Nephron progenitor cell (in vitro differentiated cells): Measurements from ENCODE around the gene GPR162.
"Not testable (repeated sequence)": the region's sequence is repeated elsewhere in the genome, so short reads cannot be mapped to it uniquely, and the experiment has no call there.

Experiments
- DNase-seq: peaks from one replicate; pipeline ENCODE4 v3.0.0; 2021
- H3K27ac Mint-ChIP-seq: 2 replicates; pipeline ENCODE4 v1.8.0; 2021; ENCODE audit warnings: mild to moderate bottlenecking, moderate library complexity, mixed read lengths
- H3K27me3 Mint-ChIP-seq: 2 replicates; pipeline ENCODE4 v1.8.0; 2021; ENCODE audit warnings: mild to moderate bottlenecking, low read depth, mixed read lengths; ENCODE audit not compliant: poor library complexity
- H3K36me3 Mint-ChIP-seq: 2 replicates; pipeline ENCODE4 v1.8.0; 2021; ENCODE audit warnings: low read depth, mixed read lengths
- H3K4me1 Mint-ChIP-seq: 2 replicates; pipeline ENCODE4 v1.8.0; 2021; ENCODE audit warnings: mixed read lengths
- H3K4me3 Mint-ChIP-seq: 2 replicates; pipeline ENCODE4 v1.8.0; 2021; ENCODE audit warnings: mild to moderate bottlenecking, moderate library complexity, mixed read lengths
- H3K9me3 Mint-ChIP-seq: 2 replicates; pipeline ENCODE4 v1.8.0; 2021; ENCODE audit warnings: mild to moderate bottlenecking, moderate library complexity, mixed read lengths
- TF ChIP-seq, protein P1 (sequence below): fragments of 200-600 bp; sonication (generic); IDR thresholded peaks from 2 replicates; pipeline ENCODE4 v1.5.0; 2021; ENCODE audit warnings: antibody characterized with exemption

The GPR162 gene

DNA sequence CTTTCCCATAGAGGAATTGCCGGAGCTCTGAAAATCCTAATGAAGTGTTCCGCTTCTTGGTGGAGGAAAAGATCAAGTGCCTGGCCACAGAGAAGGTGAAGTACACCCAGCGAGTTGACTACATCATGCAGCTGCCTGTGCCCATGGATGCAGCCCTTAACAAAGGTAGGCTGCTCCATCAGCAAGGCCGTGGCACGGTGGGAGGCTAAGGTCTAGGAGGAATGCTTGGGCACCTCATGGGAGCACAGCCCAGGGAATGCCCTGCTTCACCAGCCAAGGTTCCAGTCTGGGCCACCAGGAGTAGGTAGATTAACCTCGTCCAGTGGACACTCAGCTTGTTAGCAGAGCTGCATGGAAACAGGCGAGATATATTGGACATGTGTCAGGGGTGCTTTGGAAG is 39.3 kb downstream of the GPR162 start:
- Mint-ChIP-seq H3K27ac (no peak overlapping the region), H3K9me3 (no peaks in the 10 kb centered on the region), H3K27me3 (peaks cover 3% of the 10 kb centered on the region), H3K4me1 (peaks cover 9% of the 10 kb centered on the region), H3K36me3 (peaks cover 79% of the 10 kb centered on the region), H3K4me3 (no peak overlapping the region)
- TF ChIP-seq, protein P1, sequence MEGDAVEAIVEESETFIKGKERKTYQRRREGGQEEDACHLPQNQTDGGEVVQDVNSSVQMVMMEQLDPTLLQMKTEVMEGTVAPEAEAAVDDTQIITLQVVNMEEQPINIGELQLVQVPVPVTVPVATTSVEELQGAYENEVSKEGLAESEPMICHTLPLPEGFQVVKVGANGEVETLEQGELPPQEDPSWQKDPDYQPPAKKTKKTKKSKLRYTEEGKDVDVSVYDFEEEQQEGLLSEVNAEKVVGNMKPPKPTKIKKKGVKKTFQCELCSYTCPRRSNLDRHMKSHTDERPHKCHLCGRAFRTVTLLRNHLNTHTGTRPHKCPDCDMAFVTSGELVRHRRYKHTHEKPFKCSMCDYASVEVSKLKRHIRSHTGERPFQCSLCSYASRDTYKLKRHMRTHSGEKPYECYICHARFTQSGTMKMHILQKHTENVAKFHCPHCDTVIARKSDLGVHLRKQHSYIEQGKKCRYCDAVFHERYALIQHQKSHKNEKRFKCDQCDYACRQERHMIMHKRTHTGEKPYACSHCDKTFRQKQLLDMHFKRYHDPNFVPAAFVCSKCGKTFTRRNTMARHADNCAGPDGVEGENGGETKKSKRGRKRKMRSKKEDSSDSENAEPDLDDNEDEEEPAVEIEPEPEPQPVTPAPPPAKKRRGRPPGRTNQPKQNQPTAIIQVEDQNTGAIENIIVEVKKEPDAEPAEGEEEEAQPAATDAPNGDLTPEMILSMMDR: no peak
- DNase-seq: no peak

DNA sequence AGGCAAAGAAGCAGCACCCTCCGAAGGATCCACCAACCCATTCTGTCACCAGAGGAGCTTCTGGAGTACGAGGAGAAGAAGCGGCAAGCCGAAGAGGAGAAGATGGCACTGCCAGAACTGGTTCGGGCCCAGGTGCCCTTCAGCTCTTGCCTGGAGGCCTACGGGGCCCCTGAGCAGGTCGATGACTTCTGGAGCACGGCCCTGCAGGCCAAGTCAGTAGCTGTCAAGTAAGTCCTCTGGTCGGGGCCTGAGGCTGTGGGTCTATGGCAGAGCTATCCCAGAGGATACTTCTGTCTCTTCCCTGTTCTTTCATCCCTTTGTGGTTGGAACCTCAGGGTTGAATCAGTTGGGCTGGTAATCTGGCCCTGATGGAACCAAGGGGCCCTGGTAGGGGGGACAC is 39.8 kb downstream of the GPR162 start:
- H3K4me1 Mint-ChIP-seq: peaks cover 12% of the 10 kb centered on the region
- H3K27ac Mint-ChIP-seq: no peak overlapping the region
- TF ChIP-seq, protein P1: no peak
- peaks cover 5% of the 10 kb centered on the region for H3K27me3 Mint-ChIP-seq
- H3K36me3 Mint-ChIP-seq: peaks cover 77% of the 10 kb centered on the region
- no peak overlapping the region for H3K4me3 Mint-ChIP-seq
- no peaks in the 10 kb centered on the region for H3K9me3 Mint-ChIP-seq
- DNase-seq: no peak

DNA sequence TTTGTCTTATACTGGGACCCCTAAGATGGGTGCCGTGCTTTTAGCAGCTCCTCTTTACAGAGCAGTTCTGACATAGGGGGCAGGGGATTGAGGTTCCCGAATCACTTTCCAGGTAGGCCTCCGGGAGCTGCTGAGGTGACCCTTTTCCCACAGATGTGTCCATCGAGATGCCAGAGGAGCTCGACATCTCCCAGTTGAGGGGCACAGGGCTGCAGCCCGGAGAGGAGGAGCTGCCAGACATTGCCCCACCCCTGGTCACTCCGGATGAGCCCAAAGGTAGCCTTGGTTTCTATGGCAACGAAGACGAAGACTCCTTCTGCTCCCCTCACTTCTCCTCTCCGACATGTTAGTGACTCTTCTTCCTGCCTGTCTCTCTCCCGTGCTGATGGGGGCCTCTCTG is 41.4 kb downstream of the GPR162 start:
- no peak for DNase-seq
- H3K9me3 Mint-ChIP-seq: no peaks in the 10 kb centered on the region
- TF ChIP-seq, protein P1: no peak
- no peak overlapping the region for H3K4me3 Mint-ChIP-seq
- H3K4me1 Mint-ChIP-seq: peaks cover 15% of the 10 kb centered on the region
- no peak overlapping the region for H3K27ac Mint-ChIP-seq
- H3K36me3 Mint-ChIP-seq: peaks cover 61% of the 10 kb centered on the region
- peaks cover 4% of the 10 kb centered on the region for H3K27me3 Mint-ChIP-seq

DNA sequence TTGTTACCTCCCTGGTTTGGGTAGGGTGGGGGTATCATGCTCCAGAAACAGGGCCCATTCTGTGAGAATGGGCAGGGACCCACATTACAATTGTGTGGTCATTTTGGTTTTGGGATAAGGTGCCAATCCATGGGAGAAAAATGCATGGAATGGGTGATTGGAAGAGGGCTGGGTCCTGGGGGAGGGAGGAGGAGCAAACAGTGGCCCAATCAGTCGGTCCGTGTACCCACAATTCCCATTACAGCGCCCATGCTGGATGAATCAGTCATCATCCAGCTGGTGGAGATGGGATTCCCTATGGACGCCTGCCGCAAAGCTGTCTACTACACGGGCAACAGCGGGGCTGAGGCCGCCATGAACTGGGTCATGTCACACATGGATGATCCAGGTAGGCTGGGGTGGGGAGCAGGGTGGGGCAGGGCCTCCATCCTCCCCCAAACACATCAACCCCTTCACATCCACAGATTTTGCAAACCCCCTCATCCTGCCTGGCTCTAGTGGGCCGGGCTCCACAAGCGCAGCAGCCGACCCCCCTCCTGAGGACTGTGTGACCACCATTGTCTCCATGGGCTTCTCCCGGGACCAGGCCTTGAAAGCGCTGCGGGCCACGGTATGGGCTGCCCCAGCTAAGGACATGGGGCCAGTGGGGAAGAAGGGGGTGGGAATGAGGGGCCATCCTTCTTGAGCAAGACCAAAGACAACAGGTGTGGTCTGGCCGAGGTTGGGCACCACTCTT is 42.1 kb downstream of the GPR162 start:
- TF ChIP-seq, protein P1: no peak
- Mint-ChIP-seq H3K9me3 (no peaks in the 10 kb centered on the region), H3K27ac (no peak overlapping the region), H3K27me3 (peaks cover 4% of the 10 kb centered on the region), H3K4me3 (no peak overlapping the region), H3K4me1 (peaks cover 21% of the 10 kb centered on the region), H3K36me3 (peaks cover 59% of the 10 kb centered on the region)
- DNase-seq: no peak

DNA sequence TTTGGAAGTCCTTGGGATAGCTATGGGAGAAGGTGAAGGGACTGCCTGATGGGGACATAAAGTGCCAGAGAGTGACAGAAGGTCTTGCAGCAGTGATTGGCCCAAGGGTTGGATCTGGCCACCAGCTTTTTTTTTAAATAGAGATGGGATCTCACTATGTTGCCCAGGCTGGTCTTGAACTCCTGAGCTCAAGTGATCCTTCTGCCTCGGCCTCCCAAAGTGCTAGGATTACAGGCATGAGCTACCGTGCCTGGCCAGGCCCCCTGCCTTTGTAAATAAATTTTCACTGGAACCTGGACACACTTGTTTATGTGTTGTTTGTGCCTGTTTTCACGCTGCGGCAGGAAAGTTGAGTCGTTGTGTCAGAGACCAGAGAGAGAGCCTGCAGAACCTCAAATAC is 43.7 kb downstream of the GPR162 start:
- Mint-ChIP-seq H3K4me1 (peaks cover 36% of the 10 kb centered on the region), H3K36me3 (peaks cover 66% of the 10 kb centered on the region), H3K4me3 (peak overlapping the region; percentile 19)
- not testable (repeated sequence) for DNase-seq, H3K27me3 Mint-ChIP-seq, H3K27ac Mint-ChIP-seq, H3K9me3 Mint-ChIP-seq

DNA sequence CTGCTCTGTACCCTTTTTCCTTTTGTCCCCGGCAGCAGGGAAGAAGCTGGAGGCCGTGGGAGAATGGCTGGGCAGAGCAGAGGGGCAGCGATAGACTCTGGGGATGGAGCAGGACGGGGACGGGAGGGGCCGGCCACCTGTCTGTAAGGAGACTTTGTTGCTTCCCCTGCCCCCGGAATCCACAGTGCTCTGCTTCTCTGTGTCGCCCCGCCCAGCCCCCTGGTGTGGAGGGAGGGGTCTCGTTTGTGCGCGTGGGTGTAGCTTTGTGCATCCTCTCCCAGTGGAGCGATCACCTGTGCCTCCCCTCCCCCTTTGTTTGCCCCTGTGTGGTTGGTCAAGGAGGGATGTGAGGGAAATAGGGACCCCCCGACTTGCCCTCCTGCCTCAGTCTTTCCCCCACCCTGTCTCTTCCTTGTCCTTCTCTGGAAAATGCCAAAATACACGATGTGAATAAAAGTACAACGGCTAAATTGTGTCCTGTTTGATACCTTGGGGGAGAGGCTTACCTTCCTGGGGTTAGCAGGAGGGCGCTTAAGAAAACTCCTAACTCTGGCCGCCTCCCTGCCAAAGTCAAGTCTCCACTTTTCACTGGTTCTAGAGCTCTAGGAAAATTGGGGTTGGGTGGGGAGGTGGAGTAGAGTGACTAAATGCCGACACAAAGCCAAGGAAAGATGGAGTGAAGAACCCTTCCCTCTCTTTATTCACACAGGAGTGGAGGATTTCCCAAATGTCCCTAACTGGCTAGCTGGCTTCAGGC is 44.7 kb downstream of the GPR162 start:
- Mint-ChIP-seq H3K27me3 (peaks cover 4% of the 10 kb centered on the region), H3K36me3 (peaks cover 65% of the 10 kb centered on the region), H3K4me3 (peak overlapping the region; percentile 88), H3K4me1 (peaks cover 46% of the 10 kb centered on the region), H3K9me3 (no peaks in the 10 kb centered on the region), H3K27ac (no peak overlapping the region)
- peak; percentile 43 for DNase-seq
- TF ChIP-seq, protein P1: no peak
